Omental fat pad (tissue), 4 donors: Measurements from ENCODE around the gene UNC45A. TPM values are rescaled to one million over a fixed set of nuclear protein-coding genes. Genes with fewer than 3 reads are reported as not detected.

ENCODE experiments used
- ATAC-seq: fragments of 150-250 bp; one replicate; pipeline ENCODE4 v1.9.1; 2016; ENCODE audit warnings: mild to moderate bottlenecking, moderate library complexity; ENCODE audit not compliant: low FRiP score
- DNase-seq: peaks from one replicate; pipeline ENCODE4 v3.0.0-alpha.2; 2019; ENCODE audit warnings: low spot score
- CTCF ChIP-seq, 3 donors: fragments of 450-650 bp; IDR thresholded peaks; one replicate each; pipeline ENCODE4 v1.5.1; 2016 to 2017; ENCODE audit warnings: antibody characterized with exemption in 3 of 3, mild to moderate bottlenecking in 3 of 3, moderate library complexity in 2 of 3
- total RNA-seq, 4 donors: library from RNA; depleted of rRNA; stranded (reverse); fragments of >200 nt; gene quantifications; one replicate each; pipeline ENCODE4 v1.1.0, GENCODE V29; 2016

Gene UNC45A
- total RNA-seq, 4 donors from 2014 or later: 40.8 to 61.5 (median 48.8) TPM

- TF ChIP-seq CTCF (IDR thresholded peaks at IDR 0.05): no peak
- DNase-seq (no peak), ATAC-seq (no peak)
Measured at GRCh38 chr15:90947577-90948357, 12.7 kb downstream of the UNC45A start.

DNA sequence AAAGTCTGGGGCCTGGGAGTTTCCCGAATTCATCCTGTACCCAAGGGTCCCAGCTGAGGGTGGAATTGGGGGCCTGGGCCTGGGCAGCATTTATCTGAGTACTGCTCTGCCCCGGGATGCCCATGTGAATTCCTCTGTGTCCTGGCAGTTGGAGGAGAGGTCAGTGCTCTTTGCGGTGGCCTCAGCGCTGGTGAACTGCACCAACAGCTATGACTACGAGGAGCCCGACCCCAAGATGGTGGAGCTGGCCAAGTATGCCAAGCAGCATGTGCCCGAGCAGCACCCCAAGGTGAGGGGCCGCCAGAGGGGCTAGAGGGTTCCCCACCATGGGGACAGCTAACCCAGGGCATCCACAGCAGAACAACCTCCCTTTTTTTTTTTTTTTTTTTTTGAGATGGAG, 13.4 kb downstream of the UNC45A start:
- no peak for DNase-seq
- no peak for ATAC-seq

DNA sequence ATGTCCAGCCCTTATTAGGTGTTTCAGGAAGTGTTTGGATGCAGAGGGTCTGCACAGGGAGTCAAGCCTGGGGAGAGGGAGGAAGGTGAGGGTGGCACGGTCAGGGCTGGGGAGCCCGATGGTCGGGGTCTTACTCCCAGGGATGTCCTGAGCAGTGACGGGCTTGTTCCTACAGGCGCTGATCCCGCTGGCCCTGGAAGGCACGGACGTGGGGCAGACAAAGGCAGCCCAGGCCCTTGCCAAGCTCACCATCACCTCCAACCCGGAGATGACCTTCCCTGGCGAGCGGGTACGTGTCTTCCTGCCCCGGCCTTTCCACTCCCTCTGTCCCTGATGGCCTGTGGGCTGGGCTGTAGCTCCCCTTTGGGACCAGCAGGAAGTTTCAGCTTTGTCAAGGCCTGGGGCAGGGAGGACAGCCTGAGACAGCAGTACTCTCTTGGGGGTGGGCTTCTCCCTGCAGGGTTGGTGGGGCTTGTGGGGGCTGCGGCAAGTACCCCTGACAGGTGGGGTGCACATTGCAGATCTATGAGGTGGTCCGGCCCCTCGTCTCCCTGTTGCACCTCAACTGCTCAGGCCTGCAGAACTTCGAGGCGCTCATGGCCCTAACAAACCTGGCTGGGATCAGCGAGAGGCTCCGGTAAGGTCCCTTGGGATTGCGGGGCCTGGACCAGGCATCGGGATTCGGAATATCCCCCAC, 15.0 kb downstream of the UNC45A start:
- no peak for TF ChIP-seq CTCF (IDR thresholded peaks at IDR 0.05)
- DNase-seq (no peak), ATAC-seq (no peak)

More for the DNA sequence above, 13.4 kb downstream of the UNC45A start:
- TF ChIP-seq CTCF (IDR thresholded peaks at IDR 0.05): no peak

- TF ChIP-seq CTCF (IDR thresholded peaks at IDR 0.05): no peak
- ATAC-seq: no peak
- no peak for DNase-seq
Measured at GRCh38 chr15:90950676-90951075, 15.6 kb downstream of the UNC45A start.

- TF ChIP-seq CTCF (IDR thresholded peaks at IDR 0.05): no peak
- DNase-seq (no peak), ATAC-seq (no peak)
Measured at GRCh38 chr15:90952901-90953677, 18.0 kb downstream of the UNC45A start.

- TF ChIP-seq CTCF (IDR thresholded peaks at IDR 0.05): no peak
- no peak for DNase-seq
- no peak for ATAC-seq
Measured at GRCh38 chr15:90953947-90954711, 19.0 kb downstream of the UNC45A start.
